Astrocyte of the cerebellum (primary cell): Measurements from ENCODE around the gene CLEC9A.

Experiments
- DNase-seq: peaks from one replicate; pipeline ENCODE4 v3.0.0-alpha.2; 2011; ENCODE audit warnings: low read depth
- H3K4me3 ChIP-seq: 2 replicates; pipeline ENCODE4 v1.5.1; 2011; ENCODE audit warnings: mild to moderate bottlenecking, low read depth, low read length, moderate library complexity
- CTCF ChIP-seq: IDR thresholded peaks from 2 replicates; pipeline ENCODE4 v1.5.1; 2012; ENCODE audit warnings: low read length, low read depth, moderate library complexity, mild to moderate bottlenecking; ENCODE audit errors: missing control alignments
- in situ Hi-C: cut with HindIII; loops from 2 replicates; pipeline ENCODE4 v1.10.0; 2017; ENCODE audit warnings: low sequenced_read_pairs

CLEC9A gene

GRCh38 chr12:10111451-10111850 lies 81.0 kb downstream of the CLEC9A start:
- TF ChIP-seq CTCF, result no peak
- no peak overlapping the region for H3K4me3 ChIP-seq

GRCh38 chr12:10113075-10113474 lies 82.6 kb downstream of the CLEC9A start:
- H3K4me3 ChIP-seq, result no peak overlapping the region
- no peak for TF ChIP-seq CTCF
- no peak for DNase-seq
- in situ Hi-C loops, result no loop called here

More at GRCh38 chr12:10111451-10111850, 81.0 kb downstream of the CLEC9A start:
- in situ Hi-C loops, result no loop called here
- no peak for DNase-seq

- H3K4me3 ChIP-seq, result no peak overlapping the region
- DNase-seq, result no peak
- TF ChIP-seq CTCF, result no peak
- in situ Hi-C loops, result no loop called here
These were observed 83.4 kb downstream of the CLEC9A start for GRCh38 chr12:10113920-10114319.

GRCh38 chr12:10115311-10115710 lies 84.8 kb downstream of the CLEC9A start:
- TF ChIP-seq CTCF, result no peak
- DNase-seq, result no peak
- in situ Hi-C loops, result no loop called here
- H3K4me3 ChIP-seq, result no peak overlapping the region
